ENCODE results near the gene ACTN4. TPM values are rescaled to one million over a fixed set of nuclear protein-coding genes. Genes with fewer than 3 reads are reported as not detected.

The ACTN4 gene
- total RNA-seq, 4 donors from 2014 or later: 191 to 479 (median 365) TPM

DNA sequence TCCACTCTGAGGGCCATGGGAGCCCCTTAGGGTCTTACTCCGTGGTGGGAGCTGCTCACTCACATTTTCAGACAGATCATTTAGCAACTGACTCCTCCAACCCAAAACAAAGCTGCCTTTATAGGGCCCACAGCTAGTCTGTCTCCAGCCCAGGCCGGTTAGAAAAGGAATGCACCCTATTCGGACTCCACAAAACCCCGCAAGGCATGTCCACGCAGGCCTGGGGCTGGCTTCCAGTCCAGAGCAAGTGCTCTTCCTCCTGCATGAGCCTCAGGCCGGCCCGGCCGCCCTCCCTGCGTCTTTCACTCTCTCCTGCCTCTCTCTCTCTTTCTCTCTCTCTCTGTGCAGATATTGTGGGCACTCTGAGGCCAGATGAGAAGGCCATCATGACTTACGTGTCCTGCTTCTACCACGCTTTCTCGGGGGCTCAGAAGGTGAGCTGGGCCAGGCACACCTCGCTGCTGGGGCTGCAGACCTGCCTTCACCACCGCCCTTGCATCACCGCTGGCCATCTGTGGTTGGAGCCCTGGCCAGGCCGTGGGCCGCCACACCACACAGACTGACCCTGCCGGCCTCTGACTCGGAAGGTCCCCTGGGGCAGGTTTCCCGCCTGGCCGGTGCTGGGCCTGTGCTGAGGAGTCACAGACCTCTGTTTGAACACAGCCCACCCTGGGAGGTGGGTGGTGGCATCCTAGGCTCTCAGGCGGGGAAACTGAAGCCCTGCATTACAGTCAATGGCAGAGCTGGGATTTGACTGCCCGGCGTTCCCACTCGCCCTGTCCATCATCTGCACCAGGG lies 63.7 kb downstream of the ACTN4 start:
- peak overlapping the region; percentile 20 to 70 (median 48) for H3K27ac ChIP-seq
- no peak overlapping the region for H3K4me3 ChIP-seq (replicated peaks in 1 of 3)
- H3K9me3 ChIP-seq: no peaks in the 10 kb centered on the region
- intact Hi-C loops (cut with DNase I): no loop called here
- H3K36me3 ChIP-seq: peaks cover 62 to 63% of the 10 kb centered on the region in 2 donors
- WGBS, 2 donors: 74 to 78% methylated on average over 19 to 25 of the region's 25 CpGs
- TF ChIP-seq, protein P1, sequence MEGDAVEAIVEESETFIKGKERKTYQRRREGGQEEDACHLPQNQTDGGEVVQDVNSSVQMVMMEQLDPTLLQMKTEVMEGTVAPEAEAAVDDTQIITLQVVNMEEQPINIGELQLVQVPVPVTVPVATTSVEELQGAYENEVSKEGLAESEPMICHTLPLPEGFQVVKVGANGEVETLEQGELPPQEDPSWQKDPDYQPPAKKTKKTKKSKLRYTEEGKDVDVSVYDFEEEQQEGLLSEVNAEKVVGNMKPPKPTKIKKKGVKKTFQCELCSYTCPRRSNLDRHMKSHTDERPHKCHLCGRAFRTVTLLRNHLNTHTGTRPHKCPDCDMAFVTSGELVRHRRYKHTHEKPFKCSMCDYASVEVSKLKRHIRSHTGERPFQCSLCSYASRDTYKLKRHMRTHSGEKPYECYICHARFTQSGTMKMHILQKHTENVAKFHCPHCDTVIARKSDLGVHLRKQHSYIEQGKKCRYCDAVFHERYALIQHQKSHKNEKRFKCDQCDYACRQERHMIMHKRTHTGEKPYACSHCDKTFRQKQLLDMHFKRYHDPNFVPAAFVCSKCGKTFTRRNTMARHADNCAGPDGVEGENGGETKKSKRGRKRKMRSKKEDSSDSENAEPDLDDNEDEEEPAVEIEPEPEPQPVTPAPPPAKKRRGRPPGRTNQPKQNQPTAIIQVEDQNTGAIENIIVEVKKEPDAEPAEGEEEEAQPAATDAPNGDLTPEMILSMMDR (IDR thresholded peaks at IDR 0.05): no peak
- TF ChIP-seq POLR2A (IDR thresholded peaks at IDR 0.05): no peak
- H3K4me1 ChIP-seq: peaks cover 11 to 59% of the 10 kb centered on the region in 2 donors
- no peaks in the 10 kb centered on the region for H3K27me3 ChIP-seq
- no peak for DNase-seq

DNA sequence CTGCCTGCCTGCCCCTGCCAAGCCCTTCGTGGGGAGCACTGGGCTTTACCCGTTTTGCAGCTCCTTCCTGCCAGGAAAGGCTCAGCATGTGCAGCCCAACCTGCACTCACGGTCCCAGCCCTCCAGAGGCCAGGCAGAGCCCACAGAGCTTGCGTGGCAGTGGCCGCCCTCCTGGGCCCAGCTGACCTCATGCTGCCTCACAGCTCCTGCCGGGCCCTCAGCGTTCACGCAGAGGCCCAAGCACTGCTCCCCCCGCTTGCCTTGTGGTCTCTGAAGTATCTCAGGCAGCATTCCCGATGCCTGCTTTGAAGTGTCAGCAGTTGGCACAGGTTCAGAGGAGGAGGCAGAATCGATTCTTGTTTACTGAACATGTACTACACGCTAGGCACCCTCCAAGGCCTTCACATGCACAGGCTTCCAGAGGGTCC lies 64.3 kb downstream of the ACTN4 start:
- H3K4me1 ChIP-seq: peaks cover 11 to 53% of the 10 kb centered on the region in 2 donors
- H3K27ac ChIP-seq: peak overlapping the region; percentile 20 to 70 (median 48)

DNA sequence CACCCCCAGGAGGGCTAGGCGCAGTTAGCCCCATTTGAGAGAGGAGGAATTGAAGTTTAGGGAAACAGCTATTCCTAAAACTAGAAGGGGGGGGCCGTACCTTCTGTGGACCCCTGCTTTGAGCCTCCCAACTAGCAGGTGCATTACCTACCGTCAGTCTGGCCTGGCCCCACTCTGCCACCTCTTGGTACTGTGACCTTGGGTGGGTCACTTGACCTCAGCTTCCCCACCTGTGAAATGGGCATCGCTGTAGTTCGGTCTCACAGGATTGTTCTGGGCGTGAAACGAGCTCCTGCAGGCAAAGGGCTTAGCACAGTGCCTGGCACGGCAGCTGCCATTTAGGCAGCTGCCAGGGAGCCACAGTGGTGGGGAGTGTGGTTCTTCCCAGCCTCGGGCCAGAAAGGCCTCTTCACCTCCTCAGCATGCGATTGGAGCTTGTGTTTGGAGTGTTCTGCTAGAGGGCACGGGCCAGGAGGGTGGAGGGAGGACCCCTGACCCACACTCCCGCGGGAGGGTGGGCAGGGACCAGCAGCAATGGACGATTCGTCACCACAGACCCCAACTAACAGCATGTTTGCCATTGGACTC lies 64.8 kb downstream of the ACTN4 start:
- intact Hi-C loops (cut with DNase I): no loop called here
- TF ChIP-seq, protein P1 (IDR thresholded peaks at IDR 0.05): no peak
- no peak for TF ChIP-seq POLR2A (IDR thresholded peaks at IDR 0.05)
- Histone ChIP-seq H3K36me3 (peaks cover 57 to 58% of the 10 kb centered on the region in 2 donors), H3K27me3 (no peaks in the 10 kb centered on the region), H3K4me1 (peaks cover 11 to 49% of the 10 kb centered on the region in 2 donors), H3K4me3 (replicated peaks in 1 of 3) (no peak overlapping the region), H3K27ac (peak overlapping the region; percentile 20 to 70 (median 48)), H3K9me3 (no peaks in the 10 kb centered on the region)
- 81 to 85% methylated on average over 9 to 11 of the region's 15 CpGs for WGBS, 2 donors
- no peak for DNase-seq

More for the DNA sequence above, 64.3 kb downstream of the ACTN4 start:
- Histone ChIP-seq H3K9me3 (no peaks in the 10 kb centered on the region), H3K27me3 (no peaks in the 10 kb centered on the region), H3K36me3 (peaks cover 58% of the 10 kb centered on the region in 2 donors), H3K4me3 (replicated peaks in 1 of 3) (no peak overlapping the region)
- WGBS, 2 donors: 0 to 33% methylated on average over 4 to 10 of the region's 12 CpGs
- intact Hi-C loops (cut with DNase I): no loop called here
- TF ChIP-seq POLR2A (IDR thresholded peaks at IDR 0.05): peak in 1 of 2 donors; percentile 27
- TF ChIP-seq, protein P1 (IDR thresholded peaks at IDR 0.05): peak in 2 of 6 experiments; percentile 15 to 22
- DNase-seq: peak; percentile 90 to 91

DNA sequence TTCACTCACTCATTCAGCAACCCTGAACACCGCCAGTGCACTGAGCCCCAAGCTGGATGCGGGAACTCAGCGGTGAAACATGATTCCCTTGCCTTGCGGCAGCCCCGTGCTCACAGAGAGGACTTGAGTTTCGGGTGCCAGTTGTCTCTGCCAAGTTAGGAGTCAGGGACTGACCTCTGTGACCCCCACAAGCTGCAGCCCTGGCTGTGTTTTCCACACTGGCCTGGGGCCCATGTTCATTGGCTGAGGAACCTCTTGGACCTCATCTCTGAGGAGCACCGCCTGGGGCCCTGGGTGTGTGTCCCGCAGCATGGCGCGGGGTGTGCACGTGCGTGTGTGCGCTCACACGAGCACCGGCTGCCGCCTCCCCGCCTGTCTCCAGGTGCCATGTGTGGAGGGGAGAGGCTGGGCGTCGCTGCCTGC lies 65.8 kb downstream of the ACTN4 start:
- Histone ChIP-seq H3K27ac (peak overlapping the region in 2 of 3 donors; percentile 48 to 70), H3K27me3 (no peaks in the 10 kb centered on the region), H3K9me3 (no peaks in the 10 kb centered on the region), H3K4me1 (peaks cover 11 to 39% of the 10 kb centered on the region in 2 donors), H3K36me3 (peaks cover 48 to 60% of the 10 kb centered on the region in 2 donors), H3K4me3 (replicated peaks in 1 of 3) (no peak overlapping the region)
- no peak for DNase-seq
- 58 to 86% methylated on average over 14 to 19 of the region's 19 CpGs for WGBS, 2 donors
- TF ChIP-seq POLR2A (IDR thresholded peaks at IDR 0.05): no peak
- TF ChIP-seq, protein P1 (IDR thresholded peaks at IDR 0.05): no peak
- intact Hi-C loops (cut with DNase I): no loop called here

DNA sequence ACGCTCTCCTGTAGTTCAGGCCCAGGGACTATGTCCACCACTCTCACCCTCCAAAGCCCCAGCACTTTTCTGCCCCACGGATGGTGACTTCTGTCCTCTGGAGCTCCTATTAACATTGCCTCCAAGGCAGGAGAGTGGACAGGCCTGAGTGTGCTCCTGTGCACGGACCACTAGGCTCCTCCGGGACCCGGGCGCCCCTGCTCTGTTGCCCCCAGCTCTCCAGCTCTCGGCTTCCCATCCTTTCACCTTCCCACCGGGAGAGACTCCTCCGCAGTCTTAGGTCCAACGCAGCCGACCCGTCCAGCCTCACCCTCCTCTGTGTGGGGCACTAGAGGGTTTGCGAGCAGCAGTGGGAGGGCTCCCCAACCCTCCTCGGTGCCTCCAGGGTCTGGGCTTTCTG lies 66.4 kb downstream of the ACTN4 start:
- Histone ChIP-seq H3K36me3 (peaks cover 42 to 55% of the 10 kb centered on the region in 2 donors), H3K9me3 (no peaks in the 10 kb centered on the region), H3K4me3 (replicated peaks in 1 of 3) (no peak overlapping the region), H3K4me1 (peaks cover 13 to 39% of the 10 kb centered on the region in 2 donors), H3K27me3 (no peaks in the 10 kb centered on the region), H3K27ac (no peak overlapping the region)
- intact Hi-C loops (cut with DNase I): no loop called here
- TF ChIP-seq POLR2A (IDR thresholded peaks at IDR 0.05): no peak
- TF ChIP-seq, protein P1 (IDR thresholded peaks at IDR 0.05): no peak
- no peak for DNase-seq
- 85 to 91% methylated on average over 14 of the region's 14 CpGs for WGBS, 2 donors
